ENCODE data around the gene OGFR. TPM values are rescaled to one million over a fixed set of nuclear protein-coding genes. Genes with fewer than 3 reads are reported as not detected.

The OGFR gene
- total RNA-seq, 1 donor from 2014 or later, result 56.5 TPM

GRCh38 chr20:62816884-62817873, 12.5 kb downstream of the OGFR start, which contains the start of gene COL9A3:
TSS of gene COL9A3 (plus strand) at chr20:62817050. CDS start at chr20:62817065, 15 bp downstream.
- peak in 1 of 2 experiments; percentile 64 for DNase-seq (ENCODE audit: low spot score in 2 of 2, unreplicated experiment in 2 of 2)
- Mint-ChIP-seq H3K4me3 (peak within 1 kb of the TSS; percentile 74), H3K9me3 (no peaks in the 10 kb centered on the region), H3K4me1 (peaks cover 35% of the 10 kb centered on the region), H3K27ac (peak within 1 kb of the TSS; percentile 93), H3K27me3 (ENCODE audit: low read depth) (no peaks in the 10 kb centered on the region), H3K36me3 (peaks cover 3% of the 10 kb centered on the region)
- TF ChIP-seq CTCF (IDR thresholded peaks at IDR 0.05; ENCODE audit: unreplicated experiment), result no peak

GRCh38 chr20:62817975-62818591, 13.4 kb downstream of the OGFR start:
- H3K4me3 Mint-ChIP-seq, result peak overlapping the region; percentile 71
- peaks cover 3% of the 10 kb centered on the region for H3K36me3 Mint-ChIP-seq
- no peak for DNase-seq (ENCODE audit: low spot score in 2 of 2, unreplicated experiment in 2 of 2)
- no peaks in the 10 kb centered on the region for H3K27me3 Mint-ChIP-seq (ENCODE audit: low read depth)
- no peaks in the 10 kb centered on the region for H3K9me3 Mint-ChIP-seq
- no peak for TF ChIP-seq CTCF (IDR thresholded peaks at IDR 0.05; ENCODE audit: unreplicated experiment)
- peak overlapping the region; percentile 92 for H3K27ac Mint-ChIP-seq
- peaks cover 39% of the 10 kb centered on the region for H3K4me1 Mint-ChIP-seq

- no peak for TF ChIP-seq CTCF (IDR thresholded peaks at IDR 0.05; ENCODE audit: unreplicated experiment)
- H3K27me3 Mint-ChIP-seq (ENCODE audit: low read depth), result no peaks in the 10 kb centered on the region
- H3K9me3 Mint-ChIP-seq, result no peaks in the 10 kb centered on the region
- peaks cover 3% of the 10 kb centered on the region for H3K36me3 Mint-ChIP-seq
- peaks cover 40% of the 10 kb centered on the region for H3K4me1 Mint-ChIP-seq
- peak in 1 of 2 experiments; percentile 76 for DNase-seq (ENCODE audit: low spot score in 2 of 2, unreplicated experiment in 2 of 2)
- peak overlapping the region; percentile 92 for H3K27ac Mint-ChIP-seq
- peak overlapping the region; percentile 71 for H3K4me3 Mint-ChIP-seq
Observed at GRCh38 chr20:62818592-62819493, 14.2 kb downstream of the OGFR start.

- Mint-ChIP-seq H3K27ac (peak overlapping the region; percentile 53), H3K4me1 (peaks cover 42% of the 10 kb centered on the region), H3K36me3 (peaks cover 3% of the 10 kb centered on the region), H3K9me3 (no peaks in the 10 kb centered on the region), H3K4me3 (peak overlapping the region; percentile 71), H3K27me3 (ENCODE audit: low read depth) (no peaks in the 10 kb centered on the region)
- no peak for DNase-seq (ENCODE audit: low spot score in 2 of 2, unreplicated experiment in 2 of 2)
- no peak for TF ChIP-seq CTCF (IDR thresholded peaks at IDR 0.05; ENCODE audit: unreplicated experiment)
Observed at GRCh38 chr20:62819494-62820174, 15.0 kb downstream of the OGFR start.
